ENCODE measurements around the gene CMSS1.
A peak's percentile ranks its signal among the peaks of the same experiment; 100 is the strongest.

CMSS1 gene

GRCh38 chr3:100209169-100209568 is 391.5 kb downstream of the CMSS1 start:
- no peak overlapping the region for H3K4ac ChIP-seq (ENCODE audit: low read depth, low read length)
- no peak overlapping the region for H3K27ac ChIP-seq (ENCODE audit: low read depth, low read length)
- H4K8ac ChIP-seq (ENCODE audit: low read depth, low read length), result no peak overlapping the region
- no peak overlapping the region for H4K5ac ChIP-seq (ENCODE audit: low read length)
- no peak overlapping the region for H2BK120ac ChIP-seq (ENCODE audit: low read depth, low read length)
- no peaks in the 10 kb centered on the region for H3K79me1 ChIP-seq (ENCODE audit: low read length)
- no peak for DNase-seq
- H3K79me2 ChIP-seq (ENCODE audit: control insufficient read depth, insufficient read depth, low read length), result no peaks in the 10 kb centered on the region
- no peak overlapping the region for H3K9ac ChIP-seq (ENCODE audit: low read length)
- no peaks in the 10 kb centered on the region for H3K27me3 ChIP-seq (ENCODE audit: insufficient read depth, low read length, poor library complexity)
- H3K36me3 ChIP-seq (ENCODE audit: control insufficient read depth, insufficient read depth, low read length), result no peaks in the 10 kb centered on the region
- no peak overlapping the region for H3K56ac ChIP-seq (ENCODE audit: low read length)
- no peak overlapping the region for H2AK5ac ChIP-seq (ENCODE audit: low read length)
- no peaks in the 10 kb centered on the region for H3K4me1 ChIP-seq (ENCODE audit: control insufficient read depth, low read depth, low read length)
- no peak overlapping the region for H3K4me3 ChIP-seq (ENCODE audit: low read length)
- H2BK5ac ChIP-seq (ENCODE audit: low read length), result no peak overlapping the region
- no peak overlapping the region for H2BK15ac ChIP-seq (replicated peaks; ENCODE audit: low read depth)
- H3K18ac ChIP-seq (ENCODE audit: low read length), result no peak overlapping the region
- H3K23ac ChIP-seq (ENCODE audit: low read length), result no peak overlapping the region
- no peak overlapping the region for H3K4me2 ChIP-seq (ENCODE audit: low read length)
- WGBS (ENCODE audit: extremely low coverage, insufficient coverage, low lambda C conversion rate), result no CpG with 5 or more reads among the region's 2 CpGs

- H3K27ac ChIP-seq (ENCODE audit: low read depth, low read length), result no peak overlapping the region
- H4K5ac ChIP-seq (ENCODE audit: low read length), result no peak overlapping the region
- no peaks in the 10 kb centered on the region for H3K79me1 ChIP-seq (ENCODE audit: low read length)
- no peak overlapping the region for H3K4ac ChIP-seq (ENCODE audit: low read depth, low read length)
- H3K18ac ChIP-seq (ENCODE audit: low read length), result no peak overlapping the region
- no peaks in the 10 kb centered on the region for H3K4me1 ChIP-seq (ENCODE audit: control insufficient read depth, low read depth, low read length)
- no peak overlapping the region for H2BK5ac ChIP-seq (ENCODE audit: low read length)
- no peak overlapping the region for H3K9ac ChIP-seq (ENCODE audit: low read length)
- H3K36me3 ChIP-seq (ENCODE audit: control insufficient read depth, insufficient read depth, low read length), result no peaks in the 10 kb centered on the region
- no peak overlapping the region for H2BK120ac ChIP-seq (ENCODE audit: low read depth, low read length)
- no CpG with 5 or more reads among the region's 2 CpGs for WGBS (ENCODE audit: extremely low coverage, insufficient coverage, low lambda C conversion rate)
- H3K56ac ChIP-seq (ENCODE audit: low read length), result no peak overlapping the region
- H3K23ac ChIP-seq (ENCODE audit: low read length), result no peak overlapping the region
- no peak overlapping the region for H4K8ac ChIP-seq (ENCODE audit: low read depth, low read length)
- H2AK5ac ChIP-seq (ENCODE audit: low read length), result no peak overlapping the region
- H3K4me2 ChIP-seq (ENCODE audit: low read length), result no peak overlapping the region
- no peaks in the 10 kb centered on the region for H3K27me3 ChIP-seq (ENCODE audit: insufficient read depth, low read length, poor library complexity)
- no peak overlapping the region for H2BK15ac ChIP-seq (replicated peaks; ENCODE audit: low read depth)
- no peak for DNase-seq
- no peak overlapping the region for H3K4me3 ChIP-seq (ENCODE audit: low read length)
- H3K79me2 ChIP-seq (ENCODE audit: control insufficient read depth, insufficient read depth, low read length), result no peaks in the 10 kb centered on the region
Observed at GRCh38 chr3:100209948-100210771, 392.5 kb downstream of the CMSS1 start.

- no peaks in the 10 kb centered on the region for H3K27me3 ChIP-seq (ENCODE audit: insufficient read depth, low read length, poor library complexity)
- H3K27ac ChIP-seq (ENCODE audit: low read depth, low read length), result no peak overlapping the region
- H3K4ac ChIP-seq (ENCODE audit: low read depth, low read length), result no peak overlapping the region
- H2AK5ac ChIP-seq (ENCODE audit: low read length), result no peak overlapping the region
- H3K18ac ChIP-seq (ENCODE audit: low read length), result no peak overlapping the region
- H3K23ac ChIP-seq (ENCODE audit: low read length), result no peak overlapping the region
- no peak overlapping the region for H3K56ac ChIP-seq (ENCODE audit: low read length)
- peak; percentile 43 for DNase-seq
- no peak overlapping the region for H3K9ac ChIP-seq (ENCODE audit: low read length)
- no CpG with 5 or more reads among the region's 3 CpGs for WGBS (ENCODE audit: extremely low coverage, insufficient coverage, low lambda C conversion rate)
- H3K79me1 ChIP-seq (ENCODE audit: low read length), result no peaks in the 10 kb centered on the region
- no peak overlapping the region for H3K4me3 ChIP-seq (ENCODE audit: low read length)
- no peak overlapping the region for H4K8ac ChIP-seq (ENCODE audit: low read depth, low read length)
- H4K5ac ChIP-seq (ENCODE audit: low read length), result no peak overlapping the region
- H2BK120ac ChIP-seq (ENCODE audit: low read depth, low read length), result no peak overlapping the region
- no peaks in the 10 kb centered on the region for H3K4me1 ChIP-seq (ENCODE audit: control insufficient read depth, low read depth, low read length)
- H2BK5ac ChIP-seq (ENCODE audit: low read length), result no peak overlapping the region
- no peaks in the 10 kb centered on the region for H3K36me3 ChIP-seq (ENCODE audit: control insufficient read depth, insufficient read depth, low read length)
- no peaks in the 10 kb centered on the region for H3K79me2 ChIP-seq (ENCODE audit: control insufficient read depth, insufficient read depth, low read length)
- H2BK15ac ChIP-seq (replicated peaks; ENCODE audit: low read depth), result no peak overlapping the region
- H3K4me2 ChIP-seq (ENCODE audit: low read length), result no peak overlapping the region
Observed at GRCh38 chr3:100210772-100211135, 393.1 kb downstream of the CMSS1 start.

GRCh38 chr3:100213891-100214573 is 396.4 kb downstream of the CMSS1 start:
- no peak overlapping the region for H4K8ac ChIP-seq (ENCODE audit: low read depth, low read length)
- no peak overlapping the region for H4K5ac ChIP-seq (ENCODE audit: low read length)
- no peak overlapping the region for H2AK5ac ChIP-seq (ENCODE audit: low read length)
- no peak overlapping the region for H3K23ac ChIP-seq (ENCODE audit: low read length)
- no peaks in the 10 kb centered on the region for H3K27me3 ChIP-seq (ENCODE audit: insufficient read depth, low read length, poor library complexity)
- H3K9ac ChIP-seq (ENCODE audit: low read length), result no peak overlapping the region
- H3K79me2 ChIP-seq (ENCODE audit: control insufficient read depth, insufficient read depth, low read length), result no peaks in the 10 kb centered on the region
- no peak overlapping the region for H3K4me3 ChIP-seq (ENCODE audit: low read length)
- no peak overlapping the region for H3K56ac ChIP-seq (ENCODE audit: low read length)
- no peak overlapping the region for H2BK15ac ChIP-seq (replicated peaks; ENCODE audit: low read depth)
- H3K79me1 ChIP-seq (ENCODE audit: low read length), result no peaks in the 10 kb centered on the region
- H2BK120ac ChIP-seq (ENCODE audit: low read depth, low read length), result no peak overlapping the region
- no peaks in the 10 kb centered on the region for H3K36me3 ChIP-seq (ENCODE audit: control insufficient read depth, insufficient read depth, low read length)
- no peak overlapping the region for H3K27ac ChIP-seq (ENCODE audit: low read depth, low read length)
- no peak overlapping the region for H3K4ac ChIP-seq (ENCODE audit: low read depth, low read length)
- no peak overlapping the region for H3K4me2 ChIP-seq (ENCODE audit: low read length)
- DNase-seq, result no peak
- no peak overlapping the region for H2BK5ac ChIP-seq (ENCODE audit: low read length)
- WGBS (ENCODE audit: extremely low coverage, insufficient coverage, low lambda C conversion rate), result no CpG with 5 or more reads among the region's 7 CpGs
- H3K4me1 ChIP-seq (ENCODE audit: control insufficient read depth, low read depth, low read length), result no peaks in the 10 kb centered on the region
- no peak overlapping the region for H3K18ac ChIP-seq (ENCODE audit: low read length)

- H2AK5ac ChIP-seq (ENCODE audit: low read length), result no peak overlapping the region
- H3K27me3 ChIP-seq (ENCODE audit: insufficient read depth, low read length, poor library complexity), result no peaks in the 10 kb centered on the region
- no peak overlapping the region for H3K18ac ChIP-seq (ENCODE audit: low read length)
- H3K4me1 ChIP-seq (ENCODE audit: control insufficient read depth, low read depth, low read length), result no peaks in the 10 kb centered on the region
- no peak overlapping the region for H3K4me2 ChIP-seq (ENCODE audit: low read length)
- H3K23ac ChIP-seq (ENCODE audit: low read length), result no peak overlapping the region
- no peak overlapping the region for H3K27ac ChIP-seq (ENCODE audit: low read depth, low read length)
- no peak overlapping the region for H2BK15ac ChIP-seq (replicated peaks; ENCODE audit: low read depth)
- no peak overlapping the region for H4K5ac ChIP-seq (ENCODE audit: low read length)
- H3K79me2 ChIP-seq (ENCODE audit: control insufficient read depth, insufficient read depth, low read length), result no peaks in the 10 kb centered on the region
- WGBS (ENCODE audit: extremely low coverage, insufficient coverage, low lambda C conversion rate), result no CpG with 5 or more reads among the region's 5 CpGs
- no peak for DNase-seq
- H3K4me3 ChIP-seq (ENCODE audit: low read length), result no peak overlapping the region
- no peak overlapping the region for H3K56ac ChIP-seq (ENCODE audit: low read length)
- H3K4ac ChIP-seq (ENCODE audit: low read depth, low read length), result no peak overlapping the region
- H3K36me3 ChIP-seq (ENCODE audit: control insufficient read depth, insufficient read depth, low read length), result no peaks in the 10 kb centered on the region
- H3K79me1 ChIP-seq (ENCODE audit: low read length), result no peaks in the 10 kb centered on the region
- no peak overlapping the region for H3K9ac ChIP-seq (ENCODE audit: low read length)
- no peak overlapping the region for H2BK120ac ChIP-seq (ENCODE audit: low read depth, low read length)
- no peak overlapping the region for H4K8ac ChIP-seq (ENCODE audit: low read depth, low read length)
- no peak overlapping the region for H2BK5ac ChIP-seq (ENCODE audit: low read length)
Observed at GRCh38 chr3:100214574-100214964, 396.9 kb downstream of the CMSS1 start.
